SK-N-SH (cell line): ENCODE data around the gene EEF2. TPM values are rescaled to one million over a fixed set of nuclear protein-coding genes. Genes with fewer than 3 reads are reported as not detected.

Experiments
- CTCF ChIA-PET: fragments of 300-600, 350-600 bp; formaldehyde crosslinking; extraction: SDS; loops from one replicate; lab custom pipeline; 2021; lab: Yijun Ruan, JAX
- POLR2A ChIA-PET: fragments of 350-600 bp; sonication (Branson Sonifier 250); formaldehyde crosslinking; extraction: SDS; loops from one replicate; lab custom pipeline; 2020; ENCODE audit warnings: antibody characterized with exemption, inconsistent platforms; lab: Yijun Ruan, JAX
- DNase-seq: peaks from one replicate; pipeline ENCODE4 v3.0.0; 2012
- H2AFZ ChIP-seq: fragments of 200-600 bp; sonication (generic); 2 replicates; pipeline ENCODE4 v1.8.1; 2016; ENCODE audit warnings: antibody characterized with exemption, mild to moderate bottlenecking, low read depth
- H3F3A ChIP-seq: fragments of 200-600 bp; sonication (generic); replicated peaks from 2 replicates; pipeline ENCODE3; 2016; ENCODE audit warnings: antibody characterized with exemption, mild to moderate bottlenecking; ENCODE audit not compliant: insufficient read depth
- H3K27ac ChIP-seq, 2 experiments: fragments of 200-500 bp in 1 of 2; fragments of 200-600 bp in 1 of 2; sonication (Bioruptor generic) in 1 of 2; sonication (generic), shearing (Covaris generic) in 1 of 2; 2 replicates each; pipeline versions ENCODE4 v1.5.1 to v1.6.1; 2014 to 2016; ENCODE audit warnings: low read depth in 2 of 2, inconsistent platforms in 1 of 2, low read length in 1 of 2, mild to moderate bottlenecking in 1 of 2, mixed read lengths in 1 of 2
- H3K27me3 ChIP-seq: fragments of 200-600 bp; sonication (generic), shearing (Covaris generic); 2 replicates; pipeline ENCODE4 v1.6.1; 2016; ENCODE audit warnings: mixed run types; ENCODE audit not compliant: insufficient read depth
- H3K36me3 ChIP-seq, 2 experiments: fragments of 200-500 bp in 1 of 2; fragments of 200-600 bp in 1 of 2; sonication (Bioruptor generic) in 1 of 2; sonication (generic) in 1 of 2; replicated peaks in 1 of 2; 2 replicates each; pipeline versions ENCODE3 to v1.5.1; 2014 to 2016; ENCODE audit warnings: low read length in 1 of 2, mild to moderate bottlenecking in 1 of 2; ENCODE audit not compliant: insufficient read depth in 2 of 2, control insufficient read depth in 1 of 2
- H3K4me1 ChIP-seq, 2 experiments: fragments of 200-500 bp in 1 of 2; fragments of 200-600 bp in 1 of 2; sonication (Bioruptor generic) in 1 of 2; sonication (generic), shearing (Covaris generic) in 1 of 2; 2 replicates each; pipeline versions ENCODE4 v1.5.1 to v1.6.1; 2014 to 2016; ENCODE audit warnings: low read depth in 1 of 2, low read length in 1 of 2, mixed run types in 1 of 2; ENCODE audit not compliant: insufficient read depth in 2 of 2, control insufficient read depth in 1 of 2
- H3K4me2 ChIP-seq: fragments of 200-600 bp; sonication (generic), shearing (Covaris generic); 2 replicates; pipeline ENCODE4 v1.6.1; 2017; ENCODE audit warnings: mixed run types
- H3K4me3 ChIP-seq, 2 experiments: fragments of 200-500 bp in 1 of 2; fragments of 200-600 bp in 1 of 2; sonication (Bioruptor generic) in 1 of 2; sonication (generic), shearing (Covaris generic) in 1 of 2; 2 replicates each; pipeline versions ENCODE4 v1.5.1 to v1.8.1; 2014 to 2016; ENCODE audit warnings: low read depth in 2 of 2, inconsistent platforms in 1 of 2, low read length in 1 of 2, mild to moderate bottlenecking in 1 of 2, mixed read lengths in 1 of 2, moderate library complexity in 1 of 2
- H3K79me2 ChIP-seq: fragments of 200-600 bp; sonication (generic); 2 replicates; pipeline ENCODE4 v1.8.1; 2017; ENCODE audit warnings: mild to moderate bottlenecking; ENCODE audit not compliant: insufficient read depth
- H3K9ac ChIP-seq: fragments of 200-600 bp; sonication (generic); 2 replicates; pipeline ENCODE4 v1.6.1; 2017; ENCODE audit warnings: mixed run types
- H3K9me2 ChIP-seq: fragments of 200-600 bp; sonication (generic); 2 replicates; pipeline ENCODE4 v1.6.1; 2017; ENCODE audit warnings: mixed run types
- H3K9me3 ChIP-seq: fragments of 200-600 bp; sonication (generic); 2 replicates; pipeline ENCODE4 v1.6.1; 2017; ENCODE audit warnings: mixed run types, mild to moderate bottlenecking, moderate library complexity
- H4K20me1 ChIP-seq: fragments of 200-600 bp; sonication (generic); 2 replicates; pipeline ENCODE4 v1.6.1; 2017; ENCODE audit warnings: mild to moderate bottlenecking, mixed run types; ENCODE audit not compliant: insufficient read depth
- CHD2 ChIP-seq: fragments of 150-350 bp; IDR thresholded peaks from 2 replicates; pipeline ENCODE4 v1.6.1; 2018; ENCODE audit warnings: low read length; ENCODE audit not compliant: partially characterized antibody
- FOSL2 ChIP-seq: IDR thresholded peaks from 2 replicates; pipeline ENCODE4 v1.4.0; 2012; ENCODE audit warnings: low read depth, mild to moderate bottlenecking, moderate library complexity, borderline replicate concordance
- FOXM1 ChIP-seq: IDR thresholded peaks from 2 replicates; pipeline ENCODE4 v1.4.0; 2012; ENCODE audit warnings: low read depth, mild to moderate bottlenecking
- GABPA ChIP-seq: IDR thresholded peaks from 2 replicates; pipeline ENCODE4 v1.4.0; 2012; ENCODE audit warnings: low read depth, mild to moderate bottlenecking
- PBX3 ChIP-seq: IDR thresholded peaks from 2 replicates; pipeline ENCODE4; 2012
- REST ChIP-seq: IDR thresholded peaks from 2 replicates; pipeline ENCODE4 v1.6.1; 2012; ENCODE audit warnings: mild to moderate bottlenecking, low read depth, low read length, moderate library complexity
- TCF12 ChIP-seq: IDR thresholded peaks from 2 replicates; pipeline ENCODE4 v1.4.0; 2012
- USF1 ChIP-seq: IDR thresholded peaks from 2 replicates; pipeline ENCODE4 v1.4.0; 2012; ENCODE audit warnings: low read depth, borderline replicate concordance
- WGBS: methylation state at CpG from one replicate; pipeline ENCODE4 v1.1.6; 2017; ENCODE audit warnings: low lambda C conversion rate; 5-methylcytosine and 5-hydroxymethylcytosine counted together
- polyA plus RNA-seq, 3 experiments: library from polyadenylated mRNA; depleted of rRNA; stranded (reverse); fragments of >200 nt; gene quantifications; 2 replicates each; pipeline ENCODE4 v1.2.3, GENCODE V29; 2012

Gene EEF2
- polyA plus RNA-seq, 1 of the 3 experiments (the other 2 are of a cell fraction): 1,553 TPM

GRCh38 chr19:3982701-3983541 lies 2.3 kb downstream of the EEF2 start:
- H3K79me2 ChIP-seq: peaks cover 72% of the 10 kb centered on the region
- peak overlapping the region; percentile 91; the same call in 1 of the 2 replicates for H3K9ac ChIP-seq
- H3K4me2 ChIP-seq: peak overlapping the region; percentile 89
- ChIA-PET CTCF (interaction anchor here (0.7 to 1.6 kb wide), 2 partner anchors 7 to 12 kb away, joined by 3 to 5 read pairs; partner anchors contain the start of gene DAPK3), POLR2A (interaction anchor here (0.5 to 6.8 kb wide), 2 partner anchors 11 to 15 kb away, joined by 3 to 60 read pairs; partner anchors contain the start of gene DAPK3)
- peaks cover 15 to 37% of the 10 kb centered on the region in 2 experiments for H3K4me1 ChIP-seq
- H4K20me1 ChIP-seq: peaks cover 73% of the 10 kb centered on the region
- TF ChIP-seq FOSL2 (peak; percentile 29; the same call in 1 of the 2 replicates), FOXM1 (no peak), PBX3 (0 out of 2 replicates have a peak, but pooled peaks have one; percentile 5)
- WGBS: 85% methylated on average over 26 of the region's 40 CpGs
- H3K27me3 ChIP-seq: no peaks in the 10 kb centered on the region
- no peaks in the 10 kb centered on the region for H3K9me2 ChIP-seq
- peak; percentile 23 for DNase-seq
- H2AFZ ChIP-seq: no peak overlapping the region
- no peaks in the 10 kb centered on the region for H3K9me3 ChIP-seq
- peak overlapping the region in 1 of 2 experiments; percentile 91; a peak in 2 of 4 replicates for H3K27ac ChIP-seq
- H3K36me3 ChIP-seq: peaks cover 61 to 64% of the 10 kb centered on the region in 2 experiments
- H3K4me3 ChIP-seq: peak overlapping the region; percentile 91 to 99
- peaks cover 53% of the 10 kb centered on the region for H3F3A ChIP-seq

GRCh38 chr19:3981736-3982681 lies 3.3 kb downstream of the EEF2 start:
- peaks cover 80% of the 10 kb centered on the region for H3K79me2 ChIP-seq
- H3K9me2 ChIP-seq: no peaks in the 10 kb centered on the region
- peak overlapping the region; percentile 89; the same call in 1 of the 2 replicates for H3K4me2 ChIP-seq
- ChIA-PET CTCF (interaction anchor here (0.7 to 1.2 kb wide), 2 partner anchors 11 kb away, joined by 3 read pairs; partner anchors contain the start of gene DAPK3), POLR2A (interaction anchor here (6.8 kb wide), 1 partner anchor 10 kb away, joined by 60 read pairs; the partner anchor contains the start of gene DAPK3)
- TF ChIP-seq CHD2 (no peak), TCF12 (no peak), USF1 (no peak), REST (no peak), FOXM1 (no peak), GABPA (no peak)
- peaks cover 62% of the 10 kb centered on the region for H3F3A ChIP-seq
- H4K20me1 ChIP-seq: peaks cover 82% of the 10 kb centered on the region
- peak overlapping the region; percentile 22 to 28; a peak in 2 of 4 replicates for H3K27ac ChIP-seq
- H3K27me3 ChIP-seq: no peaks in the 10 kb centered on the region
- peak; percentile 17 for DNase-seq
- no peaks in the 10 kb centered on the region for H3K9me3 ChIP-seq
- H3K4me3 ChIP-seq: no peak overlapping the region
- H3K4me1 ChIP-seq: peaks cover 15 to 35% of the 10 kb centered on the region in 2 experiments
- no peak overlapping the region for H3K9ac ChIP-seq
- H2AFZ ChIP-seq: no peak overlapping the region
- 92% methylated on average over 31 of the region's 39 CpGs for WGBS
- peaks cover 70 to 73% of the 10 kb centered on the region in 2 experiments for H3K36me3 ChIP-seq
